HUES48 (cell line): ENCODE measurements around the gene GPR78.

Experiments used
- H3K27ac ChIP-seq: one replicate; pipeline ENCODE4 v1.7.0; 2013; ENCODE audit warnings: low read depth, low read length, inconsistent platforms
- H3K27me3 ChIP-seq: 2 replicates; pipeline ENCODE4 v1.6.1; 2013; ENCODE audit warnings: mild to moderate bottlenecking, low read length; ENCODE audit not compliant: control insufficient read depth, insufficient read depth
- H3K36me3 ChIP-seq: 2 replicates; pipeline ENCODE4 v1.6.1; 2013; ENCODE audit warnings: low read length; ENCODE audit not compliant: control insufficient read depth, insufficient read depth
- H3K4me1 ChIP-seq: 2 replicates; pipeline ENCODE4 v1.6.1; 2013; ENCODE audit warnings: mild to moderate bottlenecking, low read length; ENCODE audit not compliant: control insufficient read depth, insufficient read depth
- H3K4me3 ChIP-seq: 2 replicates; pipeline ENCODE4 v1.5.1; 2013; ENCODE audit warnings: mild to moderate bottlenecking, low read depth, low read length
- H3K9ac ChIP-seq: 2 replicates; pipeline ENCODE4 v1.6.1; 2013; ENCODE audit warnings: mild to moderate bottlenecking, low read depth, low read length, moderate library complexity
- H3K9me3 ChIP-seq: 2 replicates; pipeline ENCODE4 v1.6.1; 2013; ENCODE audit warnings: low read length; ENCODE audit not compliant: control insufficient read depth, insufficient read depth

Gene GPR78, protein sequence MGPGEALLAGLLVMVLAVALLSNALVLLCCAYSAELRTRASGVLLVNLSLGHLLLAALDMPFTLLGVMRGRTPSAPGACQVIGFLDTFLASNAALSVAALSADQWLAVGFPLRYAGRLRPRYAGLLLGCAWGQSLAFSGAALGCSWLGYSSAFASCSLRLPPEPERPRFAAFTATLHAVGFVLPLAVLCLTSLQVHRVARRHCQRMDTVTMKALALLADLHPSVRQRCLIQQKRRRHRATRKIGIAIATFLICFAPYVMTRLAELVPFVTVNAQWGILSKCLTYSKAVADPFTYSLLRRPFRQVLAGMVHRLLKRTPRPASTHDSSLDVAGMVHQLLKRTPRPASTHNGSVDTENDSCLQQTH

GRCh38 chr4:8580321-8581093 is at the start of gene GPR78:
TSS of gene GPR78 (plus strand) at chr4:8580392. CDS start at chr4:8580983, 591 bp downstream.
- H3K4me1 ChIP-seq = peaks cover 10% of the 10 kb centered on the region
- peak within 1 kb of the TSS; percentile 54; the same call in 1 of the 2 replicates for H3K4me3 ChIP-seq
- peak within 1 kb of the TSS; percentile 56 for H3K27ac ChIP-seq
- peaks cover 38% of the 10 kb centered on the region for H3K27me3 ChIP-seq
- no peak within 1 kb of the TSS for H3K9ac ChIP-seq
- H3K9me3 ChIP-seq = no peaks in the 10 kb centered on the region
- no peaks in the 10 kb centered on the region for H3K36me3 ChIP-seq

DNA sequence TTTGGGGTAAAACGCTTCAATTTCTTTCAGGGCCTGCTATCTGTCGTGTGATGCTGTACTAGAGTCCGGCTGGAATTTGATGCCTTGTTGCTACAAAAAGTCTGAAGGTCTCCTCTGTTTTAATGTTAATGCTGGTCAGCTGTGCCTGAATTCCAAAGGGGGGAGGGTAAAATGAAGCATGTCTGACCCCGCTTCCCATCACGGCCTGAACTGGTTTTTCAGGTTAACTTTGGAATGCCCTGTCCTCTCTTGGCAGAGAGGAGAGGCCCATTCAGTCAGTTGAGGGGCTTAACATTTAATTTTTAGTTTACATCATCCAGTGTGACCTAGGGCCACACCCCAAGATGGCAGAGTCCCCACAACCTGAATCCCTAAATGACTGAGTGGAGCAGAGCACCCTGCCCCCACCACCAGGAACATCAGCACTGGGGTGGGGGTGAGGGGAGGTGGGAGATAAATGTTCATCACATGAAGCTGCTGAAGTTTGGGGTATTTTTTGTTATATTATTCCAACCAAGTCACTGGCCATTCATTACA is 47.9 kb upstream of the GPR78 start:
- Histone ChIP-seq H3K36me3 (no peaks in the 10 kb centered on the region), H3K27me3 (no peaks in the 10 kb centered on the region), H3K27ac (peak overlapping the region; percentile 46), H3K9me3 (no peaks in the 10 kb centered on the region), H3K4me3 (no peak overlapping the region), H3K4me1 (peaks cover 15% of the 10 kb centered on the region), H3K9ac (no peak overlapping the region)

- Histone ChIP-seq H3K36me3 (no peaks in the 10 kb centered on the region), H3K27ac (peak overlapping the region; percentile 61), H3K4me3 (no peak overlapping the region), H3K4me1 (peaks cover 15% of the 10 kb centered on the region), H3K9ac (no peak overlapping the region), H3K9me3 (no peaks in the 10 kb centered on the region), H3K27me3 (no peaks in the 10 kb centered on the region)
Measured at GRCh38 chr4:8533274-8533865, 46.8 kb upstream of the GPR78 start.

DNA sequence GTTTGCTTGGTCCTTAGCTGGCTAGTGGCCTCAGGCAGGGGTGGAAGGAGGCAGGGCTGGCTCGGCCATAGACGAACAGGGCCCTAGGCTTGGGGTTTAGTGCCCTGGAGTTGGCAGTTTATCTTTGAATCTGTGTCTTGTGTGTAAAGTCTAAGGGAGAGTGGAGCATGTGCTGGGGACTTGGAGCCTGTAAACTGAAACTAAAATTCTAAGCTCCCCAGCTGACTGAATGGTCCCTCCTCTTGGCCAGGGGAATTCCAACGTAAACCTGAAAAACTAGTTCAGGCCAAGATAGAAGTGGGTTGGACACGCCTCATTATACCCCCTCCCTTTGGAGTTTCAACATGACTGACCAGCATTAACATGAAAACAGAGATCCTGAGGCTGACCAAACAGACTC is 46.1 kb upstream of the GPR78 start:
- H3K4me3 ChIP-seq = no peak overlapping the region
- no peaks in the 10 kb centered on the region for H3K36me3 ChIP-seq
- no peaks in the 10 kb centered on the region for H3K9me3 ChIP-seq
- H3K9ac ChIP-seq = 0 out of 2 replicates have a peak overlapping the region, but pooled peaks have one; percentile 1
- H3K4me1 ChIP-seq = peaks cover 15% of the 10 kb centered on the region
- no peaks in the 10 kb centered on the region for H3K27me3 ChIP-seq
- H3K27ac ChIP-seq = peak overlapping the region; percentile 67

- Histone ChIP-seq H3K27me3 (no peaks in the 10 kb centered on the region), H3K4me3 (peak overlapping the region; percentile 1; the same call in 1 of the 2 replicates), H3K9me3 (no peaks in the 10 kb centered on the region), H3K36me3 (no peaks in the 10 kb centered on the region), H3K9ac (no peak overlapping the region), H3K4me1 (peaks cover 15% of the 10 kb centered on the region), H3K27ac (peak overlapping the region; percentile 67)
Measured at GRCh38 chr4:8534611-8535010, 45.6 kb upstream of the GPR78 start.

- H3K4me3 ChIP-seq = no peak overlapping the region
- H3K27ac ChIP-seq = no peak overlapping the region
- no peaks in the 10 kb centered on the region for H3K9me3 ChIP-seq
- peaks cover 15% of the 10 kb centered on the region for H3K4me1 ChIP-seq
- H3K27me3 ChIP-seq = no peaks in the 10 kb centered on the region
- no peaks in the 10 kb centered on the region for H3K36me3 ChIP-seq
- no peak overlapping the region for H3K9ac ChIP-seq
Measured at GRCh38 chr4:8536467-8536866, 43.7 kb upstream of the GPR78 start.

GRCh38 chr4:8537041-8537461 is 43.1 kb upstream of the GPR78 start:
- Histone ChIP-seq H3K4me1 (peaks cover 15% of the 10 kb centered on the region), H3K9ac (no peak overlapping the region), H3K27ac (no peak overlapping the region), H3K27me3 (no peaks in the 10 kb centered on the region), H3K9me3 (no peaks in the 10 kb centered on the region), H3K4me3 (no peak overlapping the region), H3K36me3 (no peaks in the 10 kb centered on the region)

- Histone ChIP-seq H3K27me3 (no peaks in the 10 kb centered on the region), H3K27ac (no peak overlapping the region), H3K4me3 (no peak overlapping the region), H3K36me3 (no peaks in the 10 kb centered on the region), H3K9me3 (no peaks in the 10 kb centered on the region), H3K9ac (no peak overlapping the region), H3K4me1 (peaks cover 15% of the 10 kb centered on the region)
Measured at GRCh38 chr4:8538076-8538702, 42.0 kb upstream of the GPR78 start.

DNA sequence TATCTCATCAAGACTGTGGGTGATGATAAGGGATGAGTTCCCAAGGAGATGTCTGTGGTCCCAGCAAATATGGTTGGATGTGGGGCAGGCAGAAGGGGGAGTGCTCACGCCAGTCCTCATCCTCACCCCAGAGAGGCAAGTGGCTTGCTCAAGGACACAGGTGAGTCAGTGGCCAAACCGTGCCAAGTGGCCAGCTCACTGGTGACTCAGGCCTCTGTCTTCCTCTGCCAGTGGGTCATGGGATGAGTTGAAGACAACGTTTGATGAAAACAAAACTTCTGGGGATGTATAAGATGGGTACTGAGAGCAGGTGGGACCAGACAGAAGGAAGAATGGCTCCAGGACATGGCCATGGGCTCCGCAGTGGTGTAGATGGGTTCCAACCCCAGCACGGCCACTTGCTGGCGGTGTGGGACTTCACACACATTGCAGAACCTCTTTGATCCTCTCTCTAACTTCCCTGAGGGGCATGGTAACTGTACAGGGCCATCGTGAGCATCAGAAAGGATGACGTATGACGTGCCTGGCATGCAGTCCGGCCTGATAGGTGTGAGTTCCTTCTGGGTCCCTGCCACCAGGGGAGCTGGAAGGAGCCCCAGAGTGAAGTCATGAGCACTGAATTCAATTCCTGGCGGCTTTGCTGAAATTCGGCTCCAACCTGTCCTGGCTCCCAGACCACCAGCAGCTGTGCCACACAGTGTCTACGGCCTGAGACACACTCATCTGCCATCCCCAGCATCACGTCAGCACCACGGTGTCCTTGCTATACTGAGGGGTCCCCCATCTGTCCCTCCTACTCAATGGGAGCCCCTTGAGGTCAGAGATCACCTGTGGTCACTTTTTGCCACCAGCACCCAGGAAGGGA is 41.3 kb upstream of the GPR78 start:
- Histone ChIP-seq H3K4me3 (no peak overlapping the region), H3K9me3 (no peaks in the 10 kb centered on the region), H3K4me1 (peaks cover 10% of the 10 kb centered on the region), H3K9ac (no peak overlapping the region), H3K36me3 (no peaks in the 10 kb centered on the region), H3K27me3 (no peaks in the 10 kb centered on the region), H3K27ac (no peak overlapping the region)

- Histone ChIP-seq H3K4me1 (peaks cover 5% of the 10 kb centered on the region), H3K9me3 (no peaks in the 10 kb centered on the region), H3K4me3 (no peak overlapping the region), H3K9ac (no peak overlapping the region), H3K27ac (no peak overlapping the region), H3K27me3 (no peaks in the 10 kb centered on the region), H3K36me3 (no peaks in the 10 kb centered on the region)
Measured at GRCh38 chr4:8539661-8540060, 40.5 kb upstream of the GPR78 start.
